ES-I3 (cell line): Measurements from ENCODE around the gene RGS6.

Source experiments
- H3K36me3 ChIP-seq: 2 replicates; pipeline ENCODE4 v1.6.1; 2013; ENCODE audit warnings: mild to moderate bottlenecking, low read length, control low read depth, moderate library complexity; ENCODE audit not compliant: insufficient read depth
- H3K4me1 ChIP-seq: 2 replicates; pipeline ENCODE4 v1.6.1; 2013; ENCODE audit warnings: mild to moderate bottlenecking, control low read depth, low read length; ENCODE audit not compliant: insufficient read depth
- H3K9ac ChIP-seq: 2 replicates; pipeline ENCODE4 v1.6.1; 2013; ENCODE audit warnings: low read depth, mild to moderate bottlenecking, low read length, moderate library complexity
- H3K9me3 ChIP-seq: 2 replicates; pipeline ENCODE4 v1.6.1; 2013; ENCODE audit warnings: mild to moderate bottlenecking, low read length, moderate library complexity; ENCODE audit not compliant: control insufficient read depth, insufficient read depth

The RGS6 gene

DNA sequence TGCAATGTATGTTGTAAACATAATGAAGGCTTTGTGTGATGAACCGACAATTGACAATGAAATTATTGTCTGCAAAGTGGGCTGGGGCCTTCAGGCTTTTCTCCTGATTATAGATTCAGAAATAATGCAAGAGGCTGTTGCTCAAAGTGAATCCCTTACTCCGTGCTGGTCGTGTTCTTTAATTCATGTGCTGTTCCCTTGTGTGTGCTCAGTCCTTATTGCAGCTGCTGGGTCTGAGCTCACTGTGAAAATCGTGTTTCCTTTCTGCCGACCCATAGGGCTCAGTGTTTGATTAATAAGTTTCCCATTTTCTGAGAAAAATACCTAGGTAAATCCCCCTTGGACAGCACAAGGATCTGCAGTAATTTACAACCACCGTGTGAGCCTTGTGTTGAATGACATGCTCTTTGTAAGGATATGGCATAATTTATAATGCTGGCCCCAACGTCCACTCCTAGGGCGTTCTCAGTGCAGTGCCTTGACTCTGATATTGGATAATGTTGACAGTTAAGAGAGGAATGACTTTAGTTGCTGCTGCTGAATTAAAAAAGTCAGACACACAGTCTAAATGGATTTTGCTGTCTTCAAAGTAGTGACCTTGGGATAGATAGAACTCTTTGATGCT is 81.6 kb downstream of the RGS6 start:
- Histone ChIP-seq H3K4me1 (no peaks in the 10 kb centered on the region), H3K9me3 (no peaks in the 10 kb centered on the region), H3K9ac (no peak overlapping the region), H3K36me3 (no peaks in the 10 kb centered on the region)

GRCh38 chr14:72014486-72014885 is 82.3 kb downstream of the RGS6 start:
- Histone ChIP-seq H3K9me3 (no peaks in the 10 kb centered on the region), H3K9ac (no peak overlapping the region), H3K4me1 (no peaks in the 10 kb centered on the region), H3K36me3 (no peaks in the 10 kb centered on the region)

DNA sequence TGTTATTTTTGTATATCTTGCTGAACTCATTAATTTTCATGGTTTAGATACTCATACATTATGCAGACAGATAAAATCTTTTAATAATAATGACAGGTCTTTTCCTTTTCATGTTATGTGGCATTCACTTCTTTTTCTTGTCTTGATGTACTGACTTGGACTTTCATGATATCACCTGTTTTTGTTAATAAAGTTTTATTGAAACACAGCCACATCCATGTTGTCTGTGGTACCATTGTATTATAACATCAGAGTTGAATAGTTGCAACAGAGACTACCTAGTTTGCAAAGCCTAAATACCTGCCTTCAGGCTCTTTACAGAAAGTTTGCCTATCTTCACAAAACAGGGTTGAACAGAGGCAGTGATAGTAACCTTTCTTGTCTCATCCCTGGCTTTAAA is 85.1 kb downstream of the RGS6 start:
- Histone ChIP-seq H3K4me1 (no peaks in the 10 kb centered on the region), H3K9ac (no peak overlapping the region), H3K9me3 (no peaks in the 10 kb centered on the region), H3K36me3 (no peaks in the 10 kb centered on the region)

- H3K9me3 ChIP-seq = no peaks in the 10 kb centered on the region
- no peaks in the 10 kb centered on the region for H3K36me3 ChIP-seq
- no peak overlapping the region for H3K9ac ChIP-seq
- H3K4me1 ChIP-seq = peaks cover 10% of the 10 kb centered on the region; the same call in 1 of the 2 replicates
Observed at GRCh38 chr14:72023128-72024042, 91.2 kb downstream of the RGS6 start.

DNA sequence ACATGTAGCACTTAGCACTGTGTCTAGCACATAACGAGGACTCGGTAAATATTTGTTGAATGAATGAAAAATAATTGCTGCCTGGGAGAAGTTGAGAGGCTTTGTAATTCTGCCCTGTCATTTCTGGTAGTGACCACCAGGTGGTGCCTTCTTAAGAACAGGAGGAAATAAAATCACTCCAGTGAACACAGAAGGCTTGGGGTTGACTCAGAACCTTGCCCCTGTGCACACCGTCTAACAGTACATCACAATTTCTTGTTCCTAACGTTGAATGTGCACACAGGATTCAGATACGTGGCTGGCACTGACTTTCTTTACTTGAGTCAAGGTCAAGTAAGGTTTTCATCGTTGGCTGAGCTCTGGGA is 91.8 kb downstream of the RGS6 start:
- peaks cover 10% of the 10 kb centered on the region; the same call in 1 of the 2 replicates for H3K4me1 ChIP-seq
- H3K9ac ChIP-seq = no peak overlapping the region
- H3K36me3 ChIP-seq = no peaks in the 10 kb centered on the region
- H3K9me3 ChIP-seq = no peaks in the 10 kb centered on the region

GRCh38 chr14:72024504-72024903 is 92.3 kb downstream of the RGS6 start:
- H3K9me3 ChIP-seq = no peaks in the 10 kb centered on the region
- peaks cover 10% of the 10 kb centered on the region; the same call in 1 of the 2 replicates for H3K4me1 ChIP-seq
- no peak overlapping the region for H3K9ac ChIP-seq
- H3K36me3 ChIP-seq = no peaks in the 10 kb centered on the region

GRCh38 chr14:72026536-72026935 is 94.3 kb downstream of the RGS6 start:
- Histone ChIP-seq H3K9me3 (no peaks in the 10 kb centered on the region), H3K4me1 (peaks cover 10% of the 10 kb centered on the region; the same call in 1 of the 2 replicates), H3K36me3 (no peaks in the 10 kb centered on the region), H3K9ac (no peak overlapping the region)

- Histone ChIP-seq H3K4me1 (peaks cover 10% of the 10 kb centered on the region; the same call in 1 of the 2 replicates), H3K9me3 (no peaks in the 10 kb centered on the region), H3K9ac (no peak overlapping the region), H3K36me3 (no peaks in the 10 kb centered on the region)
Observed at GRCh38 chr14:72027061-72027460, 94.8 kb downstream of the RGS6 start.

DNA sequence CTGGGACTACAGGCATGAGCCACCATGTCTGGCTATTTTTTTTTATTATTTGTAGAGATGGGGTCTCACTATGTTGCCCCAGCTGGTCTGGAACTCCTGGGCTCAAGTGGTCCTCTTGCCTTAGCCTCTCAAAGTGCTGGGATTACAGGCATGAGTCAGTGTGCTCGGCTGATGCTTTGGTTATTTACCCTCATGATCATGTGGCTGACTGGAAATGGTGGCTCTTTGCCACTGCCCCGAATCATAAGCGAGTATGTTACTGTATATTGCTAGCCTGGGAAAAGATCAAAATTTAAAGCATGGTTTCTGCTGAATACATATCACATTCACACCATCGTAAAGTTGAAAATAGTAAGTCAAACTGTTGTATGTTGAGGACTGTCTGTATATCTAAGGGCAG is 101.1 kb downstream of the RGS6 start:
- no peak overlapping the region for H3K9ac ChIP-seq
- no peaks in the 10 kb centered on the region for H3K9me3 ChIP-seq
- H3K4me1 ChIP-seq = no peaks in the 10 kb centered on the region
- no peaks in the 10 kb centered on the region for H3K36me3 ChIP-seq

DNA sequence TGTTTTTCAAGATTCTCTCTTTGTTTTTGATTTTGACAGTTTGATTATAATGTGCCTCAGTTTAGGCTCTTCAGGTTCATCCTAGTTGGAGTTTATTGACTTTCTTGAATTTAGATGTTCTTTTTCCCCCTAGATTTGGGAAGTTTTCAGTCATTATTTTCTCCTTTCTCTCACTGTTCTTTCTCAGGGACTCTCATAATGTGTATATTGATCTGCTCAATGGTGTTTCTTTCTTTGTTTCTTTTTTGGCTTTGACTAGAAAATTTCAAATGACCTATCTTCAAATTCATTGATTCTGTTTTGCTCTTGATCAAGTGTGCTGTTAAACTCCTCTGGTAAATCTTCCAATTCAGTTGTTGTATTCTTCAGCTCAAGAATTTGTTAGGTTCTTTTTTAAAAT is 108.3 kb downstream of the RGS6 start:
- Histone ChIP-seq H3K36me3 (no peaks in the 10 kb centered on the region), H3K9me3 (no peaks in the 10 kb centered on the region), H3K4me1 (no peaks in the 10 kb centered on the region), H3K9ac (no peak overlapping the region)

DNA sequence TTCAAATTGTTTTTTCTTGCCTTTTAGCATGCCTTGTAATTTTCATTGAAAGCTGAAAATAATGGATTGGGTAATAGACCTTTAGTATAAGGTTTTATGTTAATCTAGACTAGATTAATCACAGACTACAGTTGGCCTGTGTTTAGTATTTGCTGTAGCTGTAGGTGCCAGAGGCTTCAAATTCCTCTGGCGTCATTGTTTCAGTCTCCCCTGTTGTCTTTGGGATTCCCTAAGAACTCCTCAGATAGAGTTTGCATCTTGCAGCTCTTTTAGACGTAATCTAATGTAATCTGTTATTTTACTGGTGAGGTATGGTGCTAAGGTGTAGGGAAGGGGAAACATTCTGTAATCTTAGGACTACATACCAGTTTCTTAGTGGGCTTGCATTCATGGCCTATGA is 113.0 kb downstream of the RGS6 start:
- peaks cover 5% of the 10 kb centered on the region; the same call in 1 of the 2 replicates for H3K9me3 ChIP-seq
- H3K4me1 ChIP-seq = peaks cover 4% of the 10 kb centered on the region; the same call in 1 of the 2 replicates
- H3K36me3 ChIP-seq = no peaks in the 10 kb centered on the region
- H3K9ac ChIP-seq = no peak overlapping the region

DNA sequence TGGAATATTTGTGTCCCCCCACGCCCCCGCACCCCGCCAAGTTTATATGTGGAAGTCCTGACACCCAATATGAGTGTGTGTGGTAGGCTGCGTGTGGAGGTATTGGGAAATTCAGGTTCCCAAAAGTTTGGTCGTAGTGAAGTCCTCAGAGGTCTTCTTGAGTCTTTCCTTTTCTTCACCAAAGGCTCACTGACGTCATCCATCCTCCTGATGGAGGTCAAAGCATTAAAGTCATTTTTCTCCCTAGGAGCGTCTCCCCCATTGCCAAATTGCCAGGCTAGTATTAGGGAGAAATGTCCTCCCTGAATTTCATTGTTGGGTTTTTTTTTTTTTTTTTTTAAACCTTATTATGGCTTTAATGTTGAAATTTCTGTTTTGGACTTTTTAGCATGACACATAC is 113.7 kb downstream of the RGS6 start:
- Histone ChIP-seq H3K36me3 (no peaks in the 10 kb centered on the region), H3K9me3 (peaks cover 5% of the 10 kb centered on the region; the same call in 1 of the 2 replicates), H3K9ac (no peak overlapping the region), H3K4me1 (peaks cover 4% of the 10 kb centered on the region; the same call in 1 of the 2 replicates)

DNA sequence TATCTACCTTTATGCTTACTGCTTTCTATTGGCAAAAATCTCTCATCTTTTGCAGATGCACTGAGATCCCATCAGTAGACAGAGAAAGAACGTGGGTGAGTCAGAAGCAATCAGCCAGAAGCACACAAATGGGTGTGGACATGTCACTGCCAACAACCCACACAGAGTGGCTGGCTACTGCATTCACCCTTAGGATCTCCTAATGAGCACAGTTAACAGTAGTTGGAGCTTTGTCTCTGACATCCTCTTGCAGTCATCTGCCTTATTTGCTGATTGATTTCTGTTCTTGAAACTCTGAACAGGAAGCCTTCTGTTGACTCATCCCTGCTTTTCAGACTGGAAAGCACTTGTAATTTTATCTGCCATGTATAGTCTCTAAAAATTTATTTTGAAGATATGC is 117.2 kb downstream of the RGS6 start:
- peaks cover 5% of the 10 kb centered on the region; the same call in 1 of the 2 replicates for H3K9me3 ChIP-seq
- H3K9ac ChIP-seq = no peak overlapping the region
- no peaks in the 10 kb centered on the region for H3K36me3 ChIP-seq
- peaks cover 4% of the 10 kb centered on the region; the same call in 1 of the 2 replicates for H3K4me1 ChIP-seq

DNA sequence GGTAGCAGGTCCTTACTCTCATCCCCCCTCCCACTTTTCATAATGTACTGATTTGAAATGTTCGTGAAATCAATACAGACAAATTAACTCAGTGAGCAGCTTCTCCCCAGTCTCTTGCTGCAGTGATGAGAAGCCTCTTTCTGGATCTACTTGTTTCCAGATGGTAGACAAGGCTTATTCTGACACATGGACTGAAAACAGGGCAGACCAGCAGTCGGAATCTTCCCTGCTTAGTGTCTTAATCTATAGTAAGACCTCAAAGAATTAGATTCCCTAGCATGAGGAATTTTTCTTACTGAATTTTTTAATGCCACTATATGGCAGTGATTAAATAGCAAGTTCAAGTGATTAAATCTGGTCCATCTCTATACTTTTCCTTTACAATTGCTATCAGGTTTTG is 120.1 kb downstream of the RGS6 start:
- no peak overlapping the region for H3K9ac ChIP-seq

GRCh38 chr14:72053651-72054050 is 121.4 kb downstream of the RGS6 start:
- H3K9me3 ChIP-seq = no peaks in the 10 kb centered on the region
- no peak overlapping the region for H3K9ac ChIP-seq
- H3K36me3 ChIP-seq = no peaks in the 10 kb centered on the region
- H3K4me1 ChIP-seq = peaks cover 4% of the 10 kb centered on the region; the same call in 1 of the 2 replicates

More for the DNA sequence above, 120.1 kb downstream of the RGS6 start:
- H3K9me3 ChIP-seq = no peaks in the 10 kb centered on the region
- H3K36me3 ChIP-seq = no peaks in the 10 kb centered on the region
- H3K4me1 ChIP-seq = peaks cover 4% of the 10 kb centered on the region; the same call in 1 of the 2 replicates
